Endothelial cell of hepatic sinusoid (primary cell): ENCODE data around the gene SLC25A38.
"Not testable (repeated sequence)": the region's sequence is repeated elsewhere in the genome, so short reads cannot be mapped to it uniquely, and the experiment has no call there.

Experiments used
- in situ Hi-C: cut with HindIII; loops from 2 replicates; pipeline ENCODE4 v1.10.0; 2017; ENCODE audit warnings: low sequenced_read_pairs

Gene SLC25A38

DNA sequence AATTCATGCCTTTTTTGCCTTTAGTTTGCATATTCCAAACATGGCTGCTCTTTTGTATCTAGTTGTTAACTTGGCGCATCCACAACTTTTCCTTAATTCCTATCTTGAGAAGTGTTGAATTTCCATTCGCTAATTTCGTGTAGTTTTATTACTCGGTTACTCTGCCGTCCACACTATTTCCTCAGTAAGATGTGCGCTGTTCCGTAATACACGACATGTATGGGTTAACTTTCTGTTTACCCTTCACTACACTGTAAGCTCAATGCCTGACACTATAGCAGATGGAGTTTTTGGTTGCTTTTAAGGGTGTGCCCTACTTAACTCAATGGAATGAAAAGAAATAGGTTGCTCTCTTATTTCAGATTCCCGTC lies 24.1 kb downstream of the SLC25A38 start:
- in situ Hi-C loops: no loop called here

DNA sequence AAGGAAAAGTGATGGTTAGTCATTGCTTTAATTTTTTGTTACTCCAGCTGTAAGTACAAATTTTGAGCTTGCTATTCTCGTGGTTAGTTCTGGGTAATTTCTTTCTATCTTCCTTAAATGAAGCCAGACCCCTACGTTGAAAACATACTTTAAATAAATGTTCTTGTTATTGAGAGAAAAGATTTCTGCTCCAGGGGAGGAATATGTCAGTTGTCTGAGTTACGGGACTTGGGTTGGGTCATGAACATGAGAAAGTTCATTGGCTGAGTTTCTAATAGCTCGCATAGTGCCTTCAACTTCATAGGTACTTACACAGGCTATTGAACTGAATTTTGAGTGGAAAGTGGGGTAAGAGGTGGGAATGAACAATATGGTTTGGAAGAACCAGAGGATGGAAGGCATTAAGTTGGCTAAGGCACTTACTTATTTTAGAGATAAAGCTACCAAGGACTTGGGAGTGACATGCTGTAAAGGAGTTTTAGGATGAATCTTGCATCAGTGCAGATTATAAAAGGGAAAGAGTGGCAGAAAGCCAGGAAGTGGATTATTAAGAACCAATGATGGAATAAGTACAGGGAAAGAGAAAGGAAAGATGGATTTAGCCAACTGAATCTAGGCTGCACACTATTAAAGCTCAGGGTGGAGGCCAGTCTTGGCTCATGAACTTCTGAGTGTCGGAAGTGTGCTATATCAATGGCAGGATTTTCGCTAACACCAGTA lies 24.8 kb downstream of the SLC25A38 start:
- in situ Hi-C loops: no loop called here

DNA sequence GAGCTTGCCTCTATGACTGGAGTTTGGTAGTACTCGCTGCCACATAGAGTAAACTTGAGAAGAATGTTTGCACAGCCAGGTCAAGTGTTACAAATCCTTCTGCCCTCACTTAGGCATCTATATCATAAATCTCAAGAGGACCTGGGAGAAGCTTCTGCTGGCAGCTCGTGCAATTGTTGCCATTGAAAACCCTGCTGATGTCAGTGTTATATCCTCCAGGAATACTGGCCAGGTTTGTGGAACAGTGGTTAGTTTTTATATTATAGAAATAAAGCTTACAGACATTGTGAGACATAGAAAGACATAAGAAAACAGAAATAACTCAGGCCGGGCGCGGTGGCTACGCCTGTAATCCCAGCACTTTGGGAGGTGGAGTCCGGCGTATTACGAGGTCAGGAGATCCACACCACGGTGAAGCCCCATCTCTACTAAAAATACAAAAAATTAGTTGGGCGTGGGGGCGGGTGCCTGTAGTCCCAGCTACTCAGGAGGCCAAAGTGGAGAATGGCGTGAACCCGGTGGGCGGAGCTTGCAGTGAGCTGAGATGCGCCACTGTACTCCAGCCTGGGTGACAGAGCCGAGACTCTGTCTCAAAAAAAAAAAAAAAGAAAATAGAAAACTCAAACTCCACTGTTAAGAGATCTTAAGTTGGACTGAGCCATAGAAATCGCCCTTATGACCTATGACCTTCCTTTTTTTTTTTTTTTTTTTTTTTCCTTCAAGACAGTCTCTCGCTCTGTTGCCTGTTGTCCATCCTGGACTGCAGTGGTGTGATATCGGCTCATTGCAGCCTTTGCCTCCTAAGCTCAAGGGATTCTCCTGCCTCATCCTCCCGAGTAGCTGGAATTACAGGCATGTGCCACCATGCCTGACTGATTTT lies 25.6 kb downstream of the SLC25A38 start:
- in situ Hi-C loops: no loop called here

DNA sequence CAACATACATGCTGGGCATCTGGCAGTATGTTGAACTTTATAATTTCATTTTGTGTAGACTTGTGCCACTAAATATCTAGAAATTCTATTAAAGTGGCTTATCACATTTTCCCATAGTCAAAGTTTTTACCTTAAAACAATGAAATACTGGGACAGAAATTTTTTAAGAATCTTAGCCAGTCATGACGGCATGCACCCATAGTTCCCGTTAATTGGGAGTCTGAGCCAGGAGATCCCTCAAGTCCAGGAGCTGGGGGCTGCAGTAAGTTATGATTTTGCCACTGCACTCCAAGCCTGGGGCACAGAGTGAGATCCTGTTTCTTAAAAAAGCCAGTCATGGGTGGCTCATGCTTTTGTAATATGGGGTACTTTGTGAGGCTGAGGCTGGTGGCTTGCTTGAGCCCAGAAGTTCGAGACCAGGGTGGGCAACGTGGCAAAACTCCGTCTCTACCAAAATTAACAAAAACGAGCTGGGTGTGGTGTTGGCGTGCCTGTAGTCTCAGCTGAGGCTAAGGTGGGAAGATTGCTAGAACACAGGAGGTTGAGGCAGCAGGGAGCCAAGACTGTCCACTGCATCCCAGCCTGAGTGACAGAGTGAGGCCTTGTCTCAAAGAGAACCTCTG lies 26.5 kb downstream of the SLC25A38 start:
- in situ Hi-C loops: no loop called here

DNA sequence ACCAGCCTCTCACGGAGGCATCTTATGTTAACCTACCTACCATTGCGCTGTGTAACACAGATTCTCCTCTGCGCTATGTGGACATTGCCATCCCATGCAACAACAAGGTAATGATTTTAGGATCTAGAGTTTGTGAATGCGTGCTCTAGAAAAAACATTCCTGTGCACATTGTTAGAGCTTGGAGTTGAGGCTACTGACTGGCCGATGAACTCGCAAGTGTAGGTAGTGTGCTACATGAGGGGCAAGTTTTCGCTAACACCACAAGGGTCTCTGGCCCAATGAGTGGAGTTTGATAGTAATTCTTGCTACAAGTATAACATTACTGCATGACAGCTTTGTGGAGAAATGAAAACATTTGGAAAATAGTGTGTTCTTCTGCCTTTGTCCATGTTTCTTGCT lies 27.7 kb downstream of the SLC25A38 start:
- in situ Hi-C loops: no loop called here

DNA sequence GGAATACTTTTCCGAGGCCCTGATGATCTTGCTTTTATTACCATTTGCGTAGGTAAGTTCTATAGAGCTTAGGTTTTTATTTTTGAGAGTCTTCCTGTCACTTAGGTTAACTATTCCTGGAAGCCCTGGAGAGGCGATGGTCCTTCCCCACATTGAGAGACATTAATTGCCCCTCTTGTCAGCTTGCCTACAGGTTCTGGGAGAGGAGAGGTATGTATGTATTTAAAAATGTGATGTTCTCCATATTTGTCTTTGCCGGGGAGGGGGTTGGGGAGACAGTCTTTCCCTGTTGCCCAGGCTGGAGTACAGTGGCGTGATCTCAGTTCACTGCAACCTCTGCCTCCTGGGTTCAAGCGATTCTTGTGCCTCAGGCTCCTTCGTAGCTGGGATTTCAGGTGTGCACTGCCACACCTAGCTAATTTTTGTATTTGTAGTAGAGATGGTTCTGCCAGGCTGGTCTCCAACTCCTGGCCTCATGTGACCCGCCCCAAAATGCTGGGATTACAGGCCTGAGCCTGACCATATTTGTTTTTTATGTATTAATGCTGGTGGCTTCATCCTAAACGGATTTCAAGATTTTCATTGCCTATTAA lies 29.6 kb downstream of the SLC25A38 start:
- in situ Hi-C loops: no loop called here

DNA sequence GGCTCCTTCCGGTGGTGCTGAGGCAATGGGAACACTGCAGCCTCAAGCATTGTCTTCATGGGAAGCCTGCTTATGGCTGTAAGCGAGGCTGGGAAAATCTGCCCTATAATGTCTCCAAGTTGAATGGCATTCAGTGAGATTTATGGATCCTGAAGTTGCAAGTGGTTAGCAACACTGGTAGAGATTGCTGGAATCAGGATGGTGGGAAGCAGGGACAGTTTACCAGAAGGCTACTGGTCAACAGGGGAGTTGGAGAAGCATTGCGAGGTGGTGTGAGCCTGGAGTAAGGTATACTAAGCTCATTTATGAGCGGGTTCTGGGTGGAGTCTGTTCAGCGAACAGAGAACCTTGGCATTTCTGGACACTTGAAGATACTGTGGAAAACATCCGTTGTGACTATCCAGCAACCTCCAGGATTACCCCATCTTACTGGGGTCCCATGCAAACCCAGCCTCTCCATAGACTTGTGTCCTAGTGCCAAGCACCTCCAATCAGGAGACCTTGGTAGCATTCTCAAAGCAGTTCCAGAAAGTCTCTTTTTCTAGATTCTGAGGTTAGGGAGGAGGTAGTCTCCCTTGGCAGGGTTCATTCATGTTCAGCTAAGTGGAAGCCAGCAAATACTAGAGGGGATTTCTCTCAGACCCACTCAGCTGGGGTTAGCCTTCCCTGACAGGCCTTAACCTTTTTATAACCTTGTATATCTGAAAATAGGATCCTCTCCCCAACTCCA lies 30.7 kb downstream of the SLC25A38 start:
- in situ Hi-C loops: no loop called here

DNA sequence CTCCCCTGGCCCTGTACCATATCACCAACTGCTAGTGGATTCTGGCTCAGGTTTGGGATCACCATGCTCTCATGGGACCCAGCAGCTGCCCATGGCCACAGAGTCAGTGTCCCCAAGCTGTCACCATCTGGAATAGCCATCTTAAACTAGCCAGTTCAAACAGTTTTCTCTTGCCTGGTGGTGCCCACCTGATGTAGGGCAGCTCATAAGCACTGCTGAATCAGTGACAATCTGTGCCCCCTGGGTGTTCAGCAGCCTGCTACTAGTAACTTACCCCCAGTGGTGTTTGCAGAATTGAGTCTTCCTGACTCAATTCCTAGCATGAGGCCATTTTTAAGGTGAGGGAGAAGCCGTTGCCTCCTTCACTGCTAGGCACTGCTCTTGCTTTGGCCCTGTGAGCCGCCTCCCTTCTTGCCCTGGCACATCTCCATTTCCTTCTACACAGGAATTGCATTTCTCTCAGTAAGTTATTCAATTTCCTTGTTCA lies 31.3 kb downstream of the SLC25A38 start:
- in situ Hi-C loops: no loop called here

DNA sequence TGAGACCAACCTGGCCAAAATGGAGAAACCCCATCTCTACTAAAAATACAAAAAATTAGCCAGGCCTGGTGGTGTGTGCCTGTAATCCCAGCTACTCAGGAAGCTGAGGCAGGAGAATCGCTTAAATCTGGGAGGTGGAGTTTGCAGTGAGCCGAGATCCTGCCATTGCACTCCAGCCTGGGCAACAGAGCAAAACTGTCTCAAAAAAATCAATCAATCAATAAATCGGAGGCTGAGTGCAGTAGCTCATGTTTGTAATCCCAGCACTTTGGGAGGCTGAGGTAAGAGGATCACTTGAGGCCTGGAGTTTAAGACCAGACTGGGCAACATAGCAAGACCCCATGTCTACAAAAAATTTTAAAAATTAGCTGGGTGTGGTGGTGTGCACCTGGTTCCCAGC lies 32.1 kb downstream of the SLC25A38 start:
- in situ Hi-C loops: not testable (repeated sequence)

DNA sequence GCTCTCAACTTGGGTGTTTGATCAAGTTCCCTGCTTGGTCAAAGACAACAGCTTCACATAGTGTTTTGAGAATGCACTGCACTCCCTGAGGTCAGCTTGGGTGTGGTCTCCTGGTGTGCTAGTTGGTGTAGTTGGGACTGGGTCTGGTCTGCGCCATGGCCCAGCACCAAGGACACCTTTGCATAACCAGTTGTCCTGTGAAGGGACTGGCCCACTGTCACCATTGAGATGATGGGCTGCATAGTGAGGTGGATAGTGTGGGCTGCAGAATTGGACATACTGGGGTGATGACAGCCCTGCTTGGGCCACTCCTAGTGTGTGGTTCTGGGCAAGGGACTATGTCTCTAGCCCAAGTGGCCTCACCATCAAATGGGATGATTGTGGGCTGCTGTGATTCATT lies 32.8 kb downstream of the SLC25A38 start:
- in situ Hi-C loops: no loop called here

DNA sequence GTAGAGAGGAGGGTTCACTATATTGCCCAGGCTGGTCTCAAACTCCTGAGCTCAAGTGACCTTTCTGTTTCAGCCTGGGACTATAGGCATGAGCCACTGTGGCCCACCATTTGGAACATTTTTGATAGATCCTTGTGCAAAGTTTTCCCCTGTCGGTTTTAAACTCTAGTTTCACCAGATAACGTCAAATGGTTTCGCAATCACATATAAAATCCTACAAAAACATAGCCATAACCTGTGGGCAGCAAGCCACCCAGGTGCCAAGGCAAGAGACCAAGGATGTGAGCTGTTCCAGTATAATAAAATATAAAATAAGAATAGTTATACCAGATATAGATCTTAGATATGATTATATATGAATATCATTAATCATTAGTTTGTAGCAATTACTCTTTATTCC lies 33.8 kb downstream of the SLC25A38 start:
- in situ Hi-C loops: not testable (repeated sequence)

DNA sequence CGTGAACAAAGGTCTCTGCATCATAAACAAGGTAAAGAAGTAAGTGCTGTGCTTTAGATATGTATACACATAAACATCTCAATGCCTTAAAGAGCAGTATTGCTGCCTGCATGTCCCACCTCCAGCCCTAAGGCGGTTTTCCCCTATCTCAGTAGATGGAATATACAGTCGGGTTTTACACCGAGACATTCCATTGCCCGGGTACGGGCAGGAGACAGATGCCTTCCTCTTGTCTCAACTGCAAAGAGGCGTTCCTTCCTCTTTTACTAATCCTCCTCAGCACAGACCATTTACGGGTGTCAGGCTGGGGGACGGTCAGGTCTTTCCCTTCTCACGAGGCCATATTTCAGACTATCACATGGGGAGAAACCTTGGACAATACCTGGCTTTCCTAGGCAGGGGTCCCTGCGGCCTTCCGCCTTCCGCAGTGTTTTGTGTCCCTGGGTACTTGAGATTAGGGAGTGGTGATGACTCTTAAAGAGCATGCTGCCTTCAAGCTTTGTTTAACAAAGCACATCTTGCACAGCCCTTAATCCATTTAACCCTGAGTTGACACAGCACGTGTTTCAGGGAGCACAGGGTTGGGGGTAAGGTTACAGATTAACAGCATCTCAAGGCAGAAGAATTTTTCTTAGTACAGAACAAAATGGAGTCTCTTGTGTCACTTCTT lies 35.5 kb downstream of the SLC25A38 start:
- in situ Hi-C loops: not testable (repeated sequence)

DNA sequence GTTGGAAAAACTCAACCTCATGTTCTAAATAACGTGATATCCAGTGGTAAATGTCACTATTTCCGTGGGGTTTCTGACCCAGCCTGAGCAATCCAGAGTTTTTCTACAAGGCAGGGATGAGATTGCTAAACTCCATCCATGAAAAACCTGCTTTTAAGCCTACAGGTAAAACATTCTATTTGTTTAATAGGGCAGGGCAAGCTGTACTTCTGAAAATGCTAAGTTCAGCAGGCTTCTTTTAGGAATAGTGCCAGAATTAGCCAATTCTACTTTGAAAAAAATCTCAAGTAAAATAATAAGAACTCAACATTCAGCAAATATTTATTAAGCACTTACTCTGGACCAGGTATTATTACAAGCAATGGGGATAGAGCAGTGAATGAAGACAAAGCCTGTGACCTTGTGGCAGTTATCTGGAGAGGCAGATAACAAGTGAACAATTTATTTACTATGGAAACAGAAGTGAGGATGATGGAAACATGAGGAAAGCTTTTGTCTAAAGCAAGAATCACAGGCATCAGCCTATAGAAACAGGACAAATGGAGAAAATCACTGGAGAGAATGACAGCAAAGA lies 36.7 kb downstream of the SLC25A38 start:
- in situ Hi-C loops: no loop called here

DNA sequence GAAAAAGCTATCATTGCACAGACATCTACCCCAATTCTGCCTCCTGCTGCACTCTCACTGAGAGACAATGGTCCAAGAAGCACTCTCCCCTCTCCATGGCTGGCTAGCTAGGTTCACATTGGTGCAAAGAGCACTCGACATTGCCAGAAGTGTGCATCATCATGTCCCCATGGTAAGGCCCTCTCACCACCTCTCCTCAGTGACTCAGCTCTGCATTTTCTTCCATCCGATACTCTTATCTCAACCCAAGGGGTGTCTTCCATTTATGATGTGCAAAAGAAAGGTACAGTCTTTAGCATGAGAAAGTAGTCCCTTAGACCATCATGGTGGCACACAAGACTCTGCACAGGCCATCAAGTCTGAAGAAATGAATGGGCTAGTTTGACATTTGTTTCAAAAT lies 37.4 kb downstream of the SLC25A38 start:
- in situ Hi-C loops: no loop called here

DNA sequence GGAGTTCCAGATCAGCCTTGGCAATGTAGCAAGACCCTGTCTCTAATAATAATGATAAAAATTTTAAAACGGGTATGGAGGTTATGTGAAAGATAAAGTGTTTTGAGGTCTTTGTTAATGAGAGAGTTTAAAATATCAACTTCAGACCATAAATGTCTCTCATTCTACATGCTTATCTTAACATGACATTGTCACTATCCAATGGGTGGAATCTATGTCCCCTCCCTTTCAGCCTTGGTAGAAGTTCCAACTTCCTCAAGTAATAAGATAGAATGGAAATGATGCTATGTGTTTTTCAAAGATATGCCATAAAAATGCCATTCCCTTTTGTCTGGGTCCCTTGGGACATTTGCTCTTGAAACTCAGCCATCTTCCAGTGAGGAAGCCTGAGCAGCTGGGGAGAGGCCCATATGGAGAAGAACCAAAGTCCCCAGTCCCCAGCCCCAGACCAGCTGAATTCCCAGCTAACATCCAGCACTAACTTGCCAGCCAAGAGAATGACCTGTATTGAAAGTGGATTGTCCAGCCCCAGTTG lies 40.3 kb downstream of the SLC25A38 start:
- in situ Hi-C loops: no loop called here

DNA sequence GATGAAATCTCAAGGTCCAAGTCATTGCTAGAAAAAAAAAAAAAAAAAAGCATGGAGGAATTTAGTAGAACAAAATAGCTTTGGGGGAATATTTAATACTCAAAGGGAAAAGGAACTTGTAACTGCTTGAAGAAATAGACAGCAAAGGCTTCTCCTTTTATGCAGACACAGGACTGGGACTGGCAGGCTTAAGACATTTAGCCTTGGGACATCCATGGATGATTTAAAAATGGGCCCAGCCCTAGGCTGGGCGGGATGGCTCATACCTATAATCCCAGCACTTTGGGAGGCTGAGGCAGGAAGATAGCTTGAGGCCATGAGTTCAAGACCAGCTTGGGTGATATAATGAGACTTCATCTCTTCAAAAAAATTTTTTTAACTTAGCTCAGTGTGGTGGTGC lies 43.1 kb downstream of the SLC25A38 start:
- in situ Hi-C loops: no loop called here

DNA sequence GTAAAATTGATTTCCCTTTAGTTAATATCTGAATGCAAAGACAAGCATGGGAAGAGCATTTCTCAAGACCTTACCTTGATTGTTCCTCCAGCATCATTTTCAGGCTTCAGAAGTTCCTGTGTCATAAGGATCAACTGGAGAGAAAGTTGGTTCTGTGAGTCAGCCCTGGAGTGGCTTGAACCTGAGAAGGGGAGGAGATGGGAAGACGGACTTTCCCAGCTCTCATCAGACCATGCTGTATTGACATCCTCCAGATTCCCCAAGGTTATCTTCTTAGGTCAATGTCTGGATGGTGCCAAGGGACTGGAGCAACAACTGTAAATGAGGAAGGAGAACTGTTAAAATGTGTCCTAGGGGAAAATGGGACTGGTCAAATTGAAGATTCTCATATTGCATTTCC lies 44.3 kb downstream of the SLC25A38 start:
- in situ Hi-C loops: no loop called here

DNA sequence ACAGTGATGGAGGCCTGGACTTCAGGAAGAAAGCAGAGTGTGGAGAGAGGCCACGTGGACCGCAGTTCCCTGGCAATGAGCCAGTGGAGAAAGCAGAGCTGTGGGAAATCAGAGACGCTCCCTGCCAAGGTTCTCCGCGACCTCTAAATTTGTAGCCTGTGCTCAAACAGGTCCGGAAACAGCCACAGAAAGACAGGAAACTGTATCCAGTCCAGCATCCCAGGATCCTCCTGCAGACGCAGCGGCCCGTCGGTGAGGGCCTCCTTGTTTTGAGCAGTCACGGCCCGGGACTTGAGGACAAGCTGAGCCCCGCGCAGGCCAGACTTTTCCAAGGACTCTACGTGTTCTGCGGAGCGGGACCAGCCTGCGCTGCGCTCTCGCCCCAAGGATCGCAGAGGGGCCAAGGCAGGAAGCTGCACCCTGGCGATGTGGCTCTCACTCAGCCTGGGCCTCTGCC lies 45.6 kb downstream of the SLC25A38 start:
- in situ Hi-C loops: no loop called here

DNA sequence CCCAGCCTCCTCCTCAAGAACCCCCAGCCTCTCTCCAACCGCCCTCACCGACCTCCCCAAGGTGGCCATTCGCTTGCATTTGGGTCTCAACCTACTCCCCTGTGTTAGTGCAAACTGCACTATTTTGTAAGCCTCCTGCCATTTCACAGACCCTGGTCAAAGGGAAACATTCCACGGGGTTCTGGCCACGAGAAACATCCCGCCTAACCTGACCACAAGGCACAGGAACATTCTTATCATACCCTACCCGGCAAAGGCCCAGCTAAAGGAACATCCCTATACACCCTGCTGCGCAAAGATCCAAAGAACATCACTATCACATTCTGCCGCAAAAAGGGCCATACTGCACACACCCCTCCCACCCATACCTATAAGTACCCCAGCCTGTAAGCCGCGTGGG lies 46.3 kb downstream of the SLC25A38 start:
- in situ Hi-C loops: no loop called here
